Caco-2 (cell line): Measurements from ENCODE around the gene H2BK1. TPM values are rescaled to one million over a fixed set of nuclear protein-coding genes. Genes with fewer than 3 reads are reported as not detected.

Experiments
- BruUV-seq: library from RNA; stranded (reverse); fragments of 400-500 nt; replicated peaks from 2 replicates; lab custom pipeline; 2021; lab: Mats Ljungman, UMichigan
- CTCF ChIA-PET: fragments of 300-600 bp; sonication (Branson Sonifier 250); formaldehyde crosslinking; loops from one replicate; lab custom pipeline; 2022; ENCODE audit warnings: antibody characterized with exemption; lab: Charles Lee
- POLR2A ChIA-PET: fragments of 300-600 bp; sonication (Branson Sonifier 250); formaldehyde crosslinking; loops from one replicate; lab custom pipeline; 2022; ENCODE audit warnings: antibody characterized with exemption; lab: Charles Lee
- DNase-seq, 2 experiments: peaks; one replicate each; pipeline versions ENCODE4 v3.0.0 to v3.0.0-alpha.2; 2020 to 2022
- H3K27me3 ChIP-seq: replicated peaks from 2 replicates; pipeline ENCODE4 v1.6.0; 2011; ENCODE audit warnings: low read length; ENCODE audit not compliant: control insufficient read depth, insufficient read depth
- H3K36me3 ChIP-seq: 2 replicates; pipeline ENCODE4 v1.5.1; 2011; ENCODE audit warnings: low read length; ENCODE audit not compliant: control insufficient read depth, insufficient read depth
- H3K4me1 ChIP-seq: fragments of 250-450 bp; sonication (Bioruptor Pico); 2 replicates; pipeline ENCODE4 v1.5.1; 2020; ENCODE audit warnings: mild to moderate bottlenecking
- H3K4me3 ChIP-seq: 2 replicates; pipeline ENCODE4 v1.5.1; 2011; ENCODE audit warnings: low read depth, mild to moderate bottlenecking, control low read depth, low read length
- H3K9me3 ChIP-seq: fragments of 250-450 bp; sonication (Bioruptor Pico); 2 replicates; pipeline ENCODE4 v1.5.1; 2020; ENCODE audit warnings: mild to moderate bottlenecking, moderate library complexity
- H3K27ac Mint-ChIP-seq: one replicate; pipeline ENCODE4 v1.8.0; 2022; ENCODE audit warnings: mixed read lengths; ENCODE audit not compliant: unreplicated experiment
- H3K27me3 Mint-ChIP-seq: one replicate; pipeline ENCODE4 v1.8.0; 2022; ENCODE audit warnings: mixed read lengths; ENCODE audit not compliant: insufficient read depth, unreplicated experiment
- H3K36me3 Mint-ChIP-seq: one replicate; pipeline ENCODE4 v1.8.0; 2022; ENCODE audit warnings: mild to moderate bottlenecking, mixed read lengths; ENCODE audit not compliant: insufficient read depth, unreplicated experiment
- H3K4me1 Mint-ChIP-seq: one replicate; pipeline ENCODE4 v1.8.0; 2022; ENCODE audit warnings: low read depth, mixed read lengths; ENCODE audit not compliant: unreplicated experiment
- H3K4me3 Mint-ChIP-seq: one replicate; pipeline ENCODE4 v1.8.0; 2022; ENCODE audit warnings: mild to moderate bottlenecking, moderate library complexity, mixed read lengths; ENCODE audit not compliant: unreplicated experiment
- H3K9me3 Mint-ChIP-seq: one replicate; pipeline ENCODE4 v1.8.0; 2022; ENCODE audit warnings: mixed read lengths; ENCODE audit not compliant: unreplicated experiment
- intact Hi-C: fragments of 100-400 bp; cut with micrococcal nuclease; formaldehyde crosslinking; loops from one replicate; pipeline ENCODE4 v1.10.0; 2022; ENCODE audit not compliant: unreplicated experiment
- total RNA-seq: library from RNA; stranded (reverse); gene quantifications from 2 replicates; pipeline ENCODE4 v1.2.3, GENCODE V29; 2022
- TF ChIP-seq, protein P1 (sequence below), 2 experiments: fragments of 200-600 bp in 1 of 2; IDR thresholded peaks; 1 replicate in 1 of 2; 2 replicates in 1 of 2; pipeline versions ENCODE4 v1.5.1 to v1.8.0; 2011 to 2022; ENCODE audit warnings: antibody characterized with exemption in 1 of 2, control low read depth in 1 of 2, inconsistent platforms in 1 of 2, low read depth in 1 of 2, low read length in 1 of 2, mild to moderate bottlenecking in 1 of 2, moderate library complexity in 1 of 2; ENCODE audit not compliant: insufficient read depth in 1 of 2, severe bottlenecking in 1 of 2, unreplicated experiment in 1 of 2

The H2BK1 gene
- total RNA-seq, 1 experiment from 2014 or later: not detected

- H3K4me1 Mint-ChIP-seq: peaks cover 15% of the 10 kb centered on the region
- ChIA-PET CTCF (interaction anchor here (1.0 to 3.0 kb wide), 4 partner anchors 15 to 115 kb away, joined by 5 to 22 read pairs (median 6); no protein-coding TSS in a partner anchor), POLR2A (interaction anchor here (0.9 to 1.5 kb wide), 3 partner anchors 14 to 164 kb away, joined by 3 to 6 read pairs (median 3); partner anchors contain the start of gene NUB1)
- peak overlapping the region; percentile 82 for H3K27ac Mint-ChIP-seq
- H3K36me3 Mint-ChIP-seq: peaks cover 44% of the 10 kb centered on the region
- H3K27me3 ChIP-seq: no peaks in the 10 kb centered on the region
- peaks cover 15% of the 10 kb centered on the region for H3K4me1 ChIP-seq
- H3K27me3 Mint-ChIP-seq: no peaks in the 10 kb centered on the region
- TF ChIP-seq, protein P1, sequence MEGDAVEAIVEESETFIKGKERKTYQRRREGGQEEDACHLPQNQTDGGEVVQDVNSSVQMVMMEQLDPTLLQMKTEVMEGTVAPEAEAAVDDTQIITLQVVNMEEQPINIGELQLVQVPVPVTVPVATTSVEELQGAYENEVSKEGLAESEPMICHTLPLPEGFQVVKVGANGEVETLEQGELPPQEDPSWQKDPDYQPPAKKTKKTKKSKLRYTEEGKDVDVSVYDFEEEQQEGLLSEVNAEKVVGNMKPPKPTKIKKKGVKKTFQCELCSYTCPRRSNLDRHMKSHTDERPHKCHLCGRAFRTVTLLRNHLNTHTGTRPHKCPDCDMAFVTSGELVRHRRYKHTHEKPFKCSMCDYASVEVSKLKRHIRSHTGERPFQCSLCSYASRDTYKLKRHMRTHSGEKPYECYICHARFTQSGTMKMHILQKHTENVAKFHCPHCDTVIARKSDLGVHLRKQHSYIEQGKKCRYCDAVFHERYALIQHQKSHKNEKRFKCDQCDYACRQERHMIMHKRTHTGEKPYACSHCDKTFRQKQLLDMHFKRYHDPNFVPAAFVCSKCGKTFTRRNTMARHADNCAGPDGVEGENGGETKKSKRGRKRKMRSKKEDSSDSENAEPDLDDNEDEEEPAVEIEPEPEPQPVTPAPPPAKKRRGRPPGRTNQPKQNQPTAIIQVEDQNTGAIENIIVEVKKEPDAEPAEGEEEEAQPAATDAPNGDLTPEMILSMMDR (IDR thresholded peaks at IDR 0.05; ENCODE audit: insufficient read depth in 1 of 2, low read depth in 1 of 2, low read length in 1 of 2, severe bottlenecking in 1 of 2, unreplicated experiment in 1 of 2): no peak
- peak overlapping the region; percentile 81 for H3K4me3 ChIP-seq
- no peaks in the 10 kb centered on the region for H3K9me3 ChIP-seq
- H3K4me3 Mint-ChIP-seq: peak overlapping the region; percentile 88
- H3K36me3 ChIP-seq: peaks cover 3% of the 10 kb centered on the region
- DNase-seq: no peak
- no TSS peak for BruUV-seq
- intact Hi-C loops: no loop called here
- H3K9me3 Mint-ChIP-seq: no peaks in the 10 kb centered on the region
These were observed 16.2 kb upstream of the H2BK1 start for GRCh38 chr7:151226560-151226874.

DNA sequence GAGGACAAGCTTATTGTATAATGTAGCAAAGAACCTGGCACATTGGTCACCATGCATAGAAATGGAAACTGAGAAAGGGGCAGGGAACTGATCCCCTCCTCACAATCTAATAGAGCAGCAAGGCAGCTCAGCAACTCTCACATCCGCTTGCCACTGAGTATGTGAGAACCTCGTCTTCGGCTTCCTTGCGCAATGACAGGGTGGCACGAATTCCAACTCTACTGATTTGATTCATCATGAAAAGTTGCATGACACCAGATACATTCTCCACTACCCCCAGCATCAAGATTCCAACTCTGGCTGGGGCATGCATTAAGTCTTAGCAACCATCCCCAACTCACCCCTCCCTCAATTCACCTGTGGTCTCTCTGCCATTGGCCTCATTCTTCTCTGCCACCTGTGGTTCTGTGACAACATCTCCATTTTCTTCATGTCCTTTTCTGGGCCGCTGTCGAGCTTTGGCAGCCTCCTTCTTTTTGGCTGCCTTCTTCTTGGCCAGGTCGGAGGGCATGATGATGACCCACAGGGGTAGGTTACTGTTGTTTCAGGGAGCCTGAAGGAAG, 15.7 kb upstream of the H2BK1 start:
- Mint-ChIP-seq H3K36me3 (peaks cover 44% of the 10 kb centered on the region), H3K27me3 (no peaks in the 10 kb centered on the region), H3K9me3 (no peaks in the 10 kb centered on the region), H3K4me1 (peaks cover 13% of the 10 kb centered on the region), H3K4me3 (peak overlapping the region; percentile 88), H3K27ac (no peak overlapping the region)
- H3K4me1 ChIP-seq: peaks cover 15% of the 10 kb centered on the region
- TF ChIP-seq, protein P1 (IDR thresholded peaks at IDR 0.05; ENCODE audit: insufficient read depth in 1 of 2, low read depth in 1 of 2, low read length in 1 of 2, severe bottlenecking in 1 of 2, unreplicated experiment in 1 of 2): no peak
- peak overlapping the region; percentile 81 for H3K4me3 ChIP-seq
- TSS peak; percentile 25 for BruUV-seq
- H3K36me3 ChIP-seq: peaks cover 3% of the 10 kb centered on the region
- no peaks in the 10 kb centered on the region for H3K9me3 ChIP-seq
- H3K27me3 ChIP-seq: no peaks in the 10 kb centered on the region
- intact Hi-C loops: no loop called here
- no peak for DNase-seq
- CTCF ChIA-PET: interaction anchor here (3.0 kb wide), 1 partner anchor 18 kb away, joined by 22 read pairs; no protein-coding TSS in a partner anchor
- POLR2A ChIA-PET: interaction anchor here (0.6 kb wide), 1 partner anchor 198 kb away, joined by 4 read pairs; the partner anchor contains the start of gene ABCB8

GRCh38 chr7:151223728-151224127, 13.4 kb upstream of the H2BK1 start:
- TF ChIP-seq, protein P1 (IDR thresholded peaks at IDR 0.05; ENCODE audit: insufficient read depth in 1 of 2, low read depth in 1 of 2, low read length in 1 of 2, severe bottlenecking in 1 of 2, unreplicated experiment in 1 of 2): no peak
- Mint-ChIP-seq H3K36me3 (peaks cover 64% of the 10 kb centered on the region), H3K27me3 (no peaks in the 10 kb centered on the region), H3K4me3 (no peak overlapping the region), H3K9me3 (no peaks in the 10 kb centered on the region), H3K27ac (no peak overlapping the region), H3K4me1 (peaks cover 13% of the 10 kb centered on the region)
- Histone ChIP-seq H3K9me3 (no peaks in the 10 kb centered on the region), H3K4me3 (no peak overlapping the region), H3K4me1 (peaks cover 15% of the 10 kb centered on the region), H3K36me3 (peaks cover 3% of the 10 kb centered on the region), H3K27me3 (no peaks in the 10 kb centered on the region)
- POLR2A ChIA-PET: no interaction called here
- no peak for DNase-seq
- CTCF ChIA-PET: no interaction called here
- BruUV-seq: no TSS peak
- intact Hi-C loops: no loop called here
